Tibial artery (tissue), 4 donors: Measurements from ENCODE around the gene CLEC18A.

Experiments used
- DNase-seq, 2 donors: peaks; one replicate each; pipeline ENCODE4 v3.0.0-alpha.2; 2019
- H3K27ac ChIP-seq, 2 donors: fragments of 200-600 bp; sonication (generic) in 1 of 2; 1 replicate in 1 of 2; 2 replicates in 1 of 2; pipeline ENCODE4 v1.5.1; 2018 to 2019; ENCODE audit warnings: mild to moderate bottlenecking in 1 of 2
- H3K27me3 ChIP-seq, 2 donors: fragments of 200-600 bp; sonication (generic) in 1 of 2; one replicate each; pipeline versions ENCODE4 v1.5.1 to v1.6.0; 2016 to 2019
- H3K36me3 ChIP-seq, 3 donors: fragments of 200-600 bp; sonication (generic) in 2 of 3; one replicate each; pipeline ENCODE4 v1.5.1; 2016 to 2019; ENCODE audit warnings: mild to moderate bottlenecking in 2 of 3
- H3K4me1 ChIP-seq, 4 donors: fragments of 200-600 bp; sonication (generic) in 2 of 4; 1 replicate in 3 of 4; 2 replicates in 1 of 4; pipeline ENCODE4 v1.5.1; 2016 to 2019
- H3K4me3 ChIP-seq, 2 donors: fragments of 200-600 bp; sonication (generic) in 1 of 2; 1 replicate in 1 of 2; 2 replicates in 1 of 2; pipeline ENCODE4 v1.5.1; 2018 to 2019; ENCODE audit warnings: mild to moderate bottlenecking in 2 of 2
- H3K9me3 ChIP-seq, 3 donors: fragments of 200-600 bp; sonication (generic) in 1 of 3; one replicate each; pipeline ENCODE4 v1.5.1; 2016 to 2019
- CTCF ChIP-seq, 2 experiments: fragments of 200-600 bp in 1 of 2; fragments of 450-650 bp in 1 of 2; IDR thresholded peaks; one replicate each; pipeline ENCODE4 v1.5.1; 2017 to 2019; ENCODE audit warnings: antibody characterized with exemption in 2 of 2, mild to moderate bottlenecking in 1 of 2, moderate library complexity in 1 of 2
- intact Hi-C: fragments of 100-400 bp; cut with DNase I; formaldehyde crosslinking; loops from one replicate; pipeline ENCODE4 v1.15.0; 2023; ENCODE audit warnings: low total_unique reads

CLEC18A gene

GRCh38 chr16:69934751-69935150, 16.4 kb upstream of the CLEC18A start:
- Histone ChIP-seq H3K36me3 (peaks cover 95 to 100% (median 96%) of the 10 kb centered on the region in 3 donors), H3K27ac (peak overlapping the region; percentile 96 to 97), H3K27me3 (no peaks in the 10 kb centered on the region), H3K4me1 (peaks cover 0 to 79% (median 28%) of the 10 kb centered on the region in 4 donors), H3K9me3 (no peaks in the 10 kb centered on the region), H3K4me3 (no peak overlapping the region)
- no peak for DNase-seq
- intact Hi-C loops, result no loop called here
- no peak for TF ChIP-seq CTCF (IDR thresholded peaks at IDR 0.05)

- H3K36me3 ChIP-seq, result peaks cover 98 to 100% (median 99%) of the 10 kb centered on the region in 3 donors
- intact Hi-C loops, result no loop called here
These were observed 15.8 kb upstream of the CLEC18A start for GRCh38 chr16:69935278-69935711.

GRCh38 chr16:69935740-69936139, 15.4 kb upstream of the CLEC18A start:
- Histone ChIP-seq H3K4me1 (peaks cover 0 to 75% (median 25%) of the 10 kb centered on the region in 4 donors), H3K36me3 (peaks cover 98 to 100% (median 100%) of the 10 kb centered on the region in 3 donors), H3K4me3 (no peak overlapping the region), H3K27ac (peak overlapping the region; percentile 96 to 97), H3K9me3 (no peaks in the 10 kb centered on the region), H3K27me3 (no peaks in the 10 kb centered on the region)
- TF ChIP-seq CTCF (IDR thresholded peaks at IDR 0.05), result no peak
- DNase-seq, result no peak
- intact Hi-C loops, result no loop called here

More at GRCh38 chr16:69935278-69935711, 15.8 kb upstream of the CLEC18A start:
- peak overlapping the region; percentile 96 to 97 for H3K27ac ChIP-seq
- no peaks in the 10 kb centered on the region for H3K27me3 ChIP-seq
- no peak overlapping the region for H3K4me3 ChIP-seq
- peaks cover 0 to 75% (median 24%) of the 10 kb centered on the region in 4 donors for H3K4me1 ChIP-seq
- peak; percentile 20 to 29 for TF ChIP-seq CTCF (IDR thresholded peaks at IDR 0.05)
- DNase-seq, result peak in 1 of 2 donors; percentile 91
- H3K9me3 ChIP-seq, result no peaks in the 10 kb centered on the region

- H3K27ac ChIP-seq, result peak overlapping the region; percentile 96 to 97
- intact Hi-C loops, result no loop called here
- H3K4me1 ChIP-seq, result peaks cover 0 to 75% (median 28%) of the 10 kb centered on the region in 4 donors
- no peaks in the 10 kb centered on the region for H3K9me3 ChIP-seq
- DNase-seq, result peak in 1 of 2 donors; percentile 50
- no peak overlapping the region for H3K4me3 ChIP-seq
- H3K27me3 ChIP-seq, result no peaks in the 10 kb centered on the region
- peaks cover 93 to 100% (median 100%) of the 10 kb centered on the region in 3 donors for H3K36me3 ChIP-seq
- TF ChIP-seq CTCF (IDR thresholded peaks at IDR 0.05), result no peak
These were observed 14.9 kb upstream of the CLEC18A start for GRCh38 chr16:69936252-69936651.

GRCh38 chr16:69936751-69937211, 14.4 kb upstream of the CLEC18A start:
- no peaks in the 10 kb centered on the region for H3K9me3 ChIP-seq
- peak in 1 of 2 donors; percentile 57 for DNase-seq
- peaks cover 88 to 100% (median 96%) of the 10 kb centered on the region in 3 donors for H3K36me3 ChIP-seq
- no peak for TF ChIP-seq CTCF (IDR thresholded peaks at IDR 0.05)
- peaks cover 0 to 75% (median 32%) of the 10 kb centered on the region in 4 donors for H3K4me1 ChIP-seq
- H3K4me3 ChIP-seq, result no peak overlapping the region
- peak overlapping the region; percentile 96 to 97 for H3K27ac ChIP-seq
- intact Hi-C loops, result no loop called here
- no peaks in the 10 kb centered on the region for H3K27me3 ChIP-seq
